Measurements from ENCODE around the gene SLC9A3. TPM values are rescaled to one million over a fixed set of nuclear protein-coding genes. Genes with fewer than 3 reads are reported as not detected.
A peak's percentile ranks its signal among the peaks of the same experiment; 100 is the strongest.

The SLC9A3 gene
- total RNA-seq, 2 donors from 2014 or later = 1.3 to 1.8 TPM

- H3K36me3 Mint-ChIP-seq (ENCODE audit: insufficient read depth in 2 of 2) = peaks cover 4 to 9% of the 10 kb centered on the region in 2 donors
- no peaks in the 10 kb centered on the region for H3K9me3 Mint-ChIP-seq
- no peaks in the 10 kb centered on the region for H3K27me3 Mint-ChIP-seq (ENCODE audit: low read depth)
- DNase-seq (no peak), ATAC-seq (replicated peaks in 1 of 2) (no peak)
- peaks cover 37% of the 10 kb centered on the region for H3K4me1 Mint-ChIP-seq (ENCODE audit: low read depth)
- peak overlapping the region; percentile 97 for H3K27ac Mint-ChIP-seq
- peak overlapping the region; percentile 97 to 98 for H3K4me3 Mint-ChIP-seq
Observed at GRCh38 chr5:441996-442334, 82.3 kb downstream of the SLC9A3 start.

GRCh38 chr5:440401-441201 is 83.6 kb downstream of the SLC9A3 start:
- no peaks in the 10 kb centered on the region for H3K27me3 Mint-ChIP-seq (ENCODE audit: low read depth)
- no peak for ATAC-seq (replicated peaks in 1 of 2)
- no peaks in the 10 kb centered on the region for H3K9me3 Mint-ChIP-seq
- no peak overlapping the region for H3K4me3 Mint-ChIP-seq
- DNase-seq = no peak
- peaks cover 0 to 2% of the 10 kb centered on the region in 2 donors for H3K36me3 Mint-ChIP-seq (ENCODE audit: insufficient read depth in 2 of 2)
- no peak overlapping the region for H3K27ac Mint-ChIP-seq
- H3K4me1 Mint-ChIP-seq (ENCODE audit: low read depth) = peaks cover 25% of the 10 kb centered on the region

DNA sequence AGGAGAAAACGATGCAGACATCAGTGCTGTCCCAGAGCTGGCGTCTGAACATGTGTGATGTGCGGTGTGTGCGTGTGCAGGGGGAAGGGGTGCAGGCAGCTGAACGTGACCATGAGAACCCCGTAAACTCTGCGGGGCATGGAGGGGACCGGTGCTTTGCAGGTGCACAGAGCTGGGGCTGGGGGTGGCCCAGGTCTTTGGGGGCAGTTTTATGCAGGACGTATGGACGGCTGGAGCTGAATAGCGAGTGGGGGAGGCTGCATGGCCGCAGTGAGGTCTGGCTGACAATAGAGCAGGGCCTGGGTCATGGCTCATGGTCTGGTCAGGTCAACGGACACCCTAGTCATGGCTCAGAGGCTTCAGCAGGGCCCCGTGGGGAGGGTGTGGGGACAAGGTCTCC is 84.6 kb downstream of the SLC9A3 start:
- Mint-ChIP-seq H3K9me3 (no peaks in the 10 kb centered on the region), H3K36me3 (ENCODE audit: insufficient read depth in 2 of 2) (peaks cover 0 to 9% of the 10 kb centered on the region in 2 donors), H3K4me3 (no peak overlapping the region), H3K27me3 (ENCODE audit: low read depth) (no peaks in the 10 kb centered on the region), H3K4me1 (ENCODE audit: low read depth) (peaks cover 18% of the 10 kb centered on the region), H3K27ac (no peak overlapping the region)
- no peak for DNase-seq
- ATAC-seq (replicated peaks in 1 of 2) = no peak

- Mint-ChIP-seq H3K4me3 (no peak overlapping the region), H3K27me3 (ENCODE audit: low read depth) (no peaks in the 10 kb centered on the region), H3K9me3 (no peaks in the 10 kb centered on the region), H3K27ac (no peak overlapping the region), H3K4me1 (ENCODE audit: low read depth) (peaks cover 14% of the 10 kb centered on the region), H3K36me3 (ENCODE audit: insufficient read depth in 2 of 2) (peaks cover 0 to 9% of the 10 kb centered on the region in 2 donors)
- DNase-seq (no peak), ATAC-seq (replicated peaks in 1 of 2) (no peak)
Observed at GRCh38 chr5:439181-439580, 85.1 kb downstream of the SLC9A3 start.

DNA sequence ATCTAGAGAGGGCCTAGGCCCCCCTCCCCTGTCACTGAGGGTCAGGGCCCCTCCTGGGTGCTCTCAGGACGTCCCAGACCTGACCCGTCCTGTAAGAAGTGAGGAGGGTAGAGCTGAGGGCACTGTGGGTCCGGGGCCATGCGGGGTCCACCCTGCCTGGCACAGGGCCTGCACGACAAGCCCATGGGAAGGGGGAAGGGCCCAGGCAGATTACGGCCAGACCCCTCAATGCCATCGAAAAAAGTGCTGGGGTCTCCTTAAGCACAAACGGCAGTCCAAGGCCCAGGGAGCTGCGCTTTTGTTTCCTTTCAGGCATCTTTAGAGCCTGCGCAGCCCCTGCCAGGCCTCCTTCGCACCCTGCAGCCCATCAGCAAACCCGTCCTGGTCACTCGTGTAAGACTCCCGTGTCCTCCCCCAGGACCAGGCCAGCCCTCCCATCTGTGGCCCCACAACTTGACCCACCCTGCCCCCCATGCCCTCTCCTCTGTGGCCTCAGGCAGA is 85.7 kb downstream of the SLC9A3 start:
- DNase-seq (no peak), ATAC-seq (replicated peaks in 1 of 2) (no peak)
- Mint-ChIP-seq H3K27ac (no peak overlapping the region), H3K4me3 (no peak overlapping the region), H3K27me3 (ENCODE audit: low read depth) (no peaks in the 10 kb centered on the region), H3K36me3 (ENCODE audit: insufficient read depth in 2 of 2) (peaks cover 0 to 9% of the 10 kb centered on the region in 2 donors), H3K9me3 (no peaks in the 10 kb centered on the region), H3K4me1 (ENCODE audit: low read depth) (peaks cover 11% of the 10 kb centered on the region)

- Mint-ChIP-seq H3K4me1 (ENCODE audit: low read depth) (peaks cover 9% of the 10 kb centered on the region), H3K27ac (no peak overlapping the region), H3K4me3 (no peak overlapping the region), H3K9me3 (no peaks in the 10 kb centered on the region), H3K27me3 (ENCODE audit: low read depth) (no peaks in the 10 kb centered on the region), H3K36me3 (ENCODE audit: insufficient read depth in 2 of 2) (peaks cover 0 to 9% of the 10 kb centered on the region in 2 donors)
- DNase-seq (no peak), ATAC-seq (replicated peaks in 1 of 2) (no peak)
Observed at GRCh38 chr5:437281-437771, 86.9 kb downstream of the SLC9A3 start.

GRCh38 chr5:436641-436975 is 87.6 kb downstream of the SLC9A3 start:
- DNase-seq (no peak), ATAC-seq (replicated peaks in 1 of 2) (no peak)
- H3K4me3 Mint-ChIP-seq = no peak overlapping the region
- peaks cover 2% of the 10 kb centered on the region for H3K4me1 Mint-ChIP-seq (ENCODE audit: low read depth)
- H3K36me3 Mint-ChIP-seq (ENCODE audit: insufficient read depth in 2 of 2) = peaks cover 0 to 7% of the 10 kb centered on the region in 2 donors
- H3K9me3 Mint-ChIP-seq = no peaks in the 10 kb centered on the region
- H3K27me3 Mint-ChIP-seq (ENCODE audit: low read depth) = no peaks in the 10 kb centered on the region
- no peak overlapping the region for H3K27ac Mint-ChIP-seq

GRCh38 chr5:435961-436640 is 88.1 kb downstream of the SLC9A3 start:
- ATAC-seq (replicated peaks in 1 of 2) (peak in 1 of 2 donors; percentile 26), DNase-seq (no peak)
- H3K36me3 Mint-ChIP-seq (ENCODE audit: insufficient read depth in 2 of 2) = peaks cover 0 to 7% of the 10 kb centered on the region in 2 donors
- no peaks in the 10 kb centered on the region for H3K4me1 Mint-ChIP-seq (ENCODE audit: low read depth)
- H3K4me3 Mint-ChIP-seq = no peak overlapping the region
- no peaks in the 10 kb centered on the region for H3K27me3 Mint-ChIP-seq (ENCODE audit: low read depth)
- H3K9me3 Mint-ChIP-seq = no peaks in the 10 kb centered on the region
- H3K27ac Mint-ChIP-seq = no peak overlapping the region

GRCh38 chr5:435156-435790 is 89.0 kb downstream of the SLC9A3 start:
- Mint-ChIP-seq H3K27me3 (ENCODE audit: low read depth) (no peaks in the 10 kb centered on the region), H3K4me1 (ENCODE audit: low read depth) (peaks cover 6% of the 10 kb centered on the region), H3K36me3 (ENCODE audit: insufficient read depth in 2 of 2) (peaks cover 0 to 7% of the 10 kb centered on the region in 2 donors), H3K9me3 (no peaks in the 10 kb centered on the region), H3K27ac (no peak overlapping the region), H3K4me3 (no peak overlapping the region)
- no peak for ATAC-seq (replicated peaks in 1 of 2)
- no peak for DNase-seq

DNA sequence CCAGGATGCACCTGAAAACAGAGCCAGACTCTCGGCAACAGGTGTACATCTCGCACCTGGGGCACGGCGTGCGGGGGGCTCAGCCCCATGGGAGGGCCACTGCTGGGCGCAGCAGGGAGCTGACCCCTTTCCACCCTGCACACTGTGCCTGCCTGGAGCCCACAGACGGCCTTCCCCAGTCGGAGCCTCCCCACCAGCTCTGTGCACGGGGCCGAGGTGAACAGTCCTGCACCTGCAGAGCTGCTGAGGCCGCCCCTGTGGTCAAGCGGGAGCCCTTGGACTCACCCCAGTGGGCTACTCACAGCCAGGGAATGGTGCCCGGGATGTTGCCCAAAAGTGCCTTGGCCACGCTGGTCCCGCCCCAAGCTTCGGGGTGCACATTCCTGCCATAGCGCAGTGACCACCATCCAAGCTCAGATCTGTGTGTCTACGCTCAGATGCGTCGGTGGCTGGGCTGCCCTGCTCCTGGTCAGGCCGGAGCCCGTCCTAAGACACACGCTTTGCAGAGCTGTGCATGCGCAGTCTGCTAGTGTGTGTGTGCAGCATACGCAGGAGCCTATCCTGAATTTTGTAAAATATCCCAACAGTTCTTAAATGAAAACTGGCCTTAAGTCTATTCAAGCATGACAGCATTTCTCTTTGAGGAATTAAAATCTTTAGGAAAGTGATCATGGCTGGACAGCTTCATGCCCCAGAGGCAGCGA is 89.7 kb downstream of the SLC9A3 start:
- Mint-ChIP-seq H3K9me3 (no peaks in the 10 kb centered on the region), H3K27me3 (ENCODE audit: low read depth) (no peaks in the 10 kb centered on the region), H3K4me1 (ENCODE audit: low read depth) (peaks cover 12% of the 10 kb centered on the region), H3K27ac (no peak overlapping the region), H3K36me3 (ENCODE audit: insufficient read depth in 2 of 2) (peaks cover 2 to 10% of the 10 kb centered on the region in 2 donors), H3K4me3 (no peak overlapping the region)
- no peak for DNase-seq
- ATAC-seq (replicated peaks in 1 of 2) = no peak

GRCh38 chr5:433836-434235 is 90.4 kb downstream of the SLC9A3 start:
- peaks cover 12% of the 10 kb centered on the region for H3K4me1 Mint-ChIP-seq (ENCODE audit: low read depth)
- H3K4me3 Mint-ChIP-seq = no peak overlapping the region
- H3K9me3 Mint-ChIP-seq = no peaks in the 10 kb centered on the region
- no peak overlapping the region for H3K27ac Mint-ChIP-seq
- ATAC-seq (replicated peaks in 1 of 2) (no peak), DNase-seq (no peak)
- no peaks in the 10 kb centered on the region for H3K27me3 Mint-ChIP-seq (ENCODE audit: low read depth)
- H3K36me3 Mint-ChIP-seq (ENCODE audit: insufficient read depth in 2 of 2) = peaks cover 2 to 10% of the 10 kb centered on the region in 2 donors

DNA sequence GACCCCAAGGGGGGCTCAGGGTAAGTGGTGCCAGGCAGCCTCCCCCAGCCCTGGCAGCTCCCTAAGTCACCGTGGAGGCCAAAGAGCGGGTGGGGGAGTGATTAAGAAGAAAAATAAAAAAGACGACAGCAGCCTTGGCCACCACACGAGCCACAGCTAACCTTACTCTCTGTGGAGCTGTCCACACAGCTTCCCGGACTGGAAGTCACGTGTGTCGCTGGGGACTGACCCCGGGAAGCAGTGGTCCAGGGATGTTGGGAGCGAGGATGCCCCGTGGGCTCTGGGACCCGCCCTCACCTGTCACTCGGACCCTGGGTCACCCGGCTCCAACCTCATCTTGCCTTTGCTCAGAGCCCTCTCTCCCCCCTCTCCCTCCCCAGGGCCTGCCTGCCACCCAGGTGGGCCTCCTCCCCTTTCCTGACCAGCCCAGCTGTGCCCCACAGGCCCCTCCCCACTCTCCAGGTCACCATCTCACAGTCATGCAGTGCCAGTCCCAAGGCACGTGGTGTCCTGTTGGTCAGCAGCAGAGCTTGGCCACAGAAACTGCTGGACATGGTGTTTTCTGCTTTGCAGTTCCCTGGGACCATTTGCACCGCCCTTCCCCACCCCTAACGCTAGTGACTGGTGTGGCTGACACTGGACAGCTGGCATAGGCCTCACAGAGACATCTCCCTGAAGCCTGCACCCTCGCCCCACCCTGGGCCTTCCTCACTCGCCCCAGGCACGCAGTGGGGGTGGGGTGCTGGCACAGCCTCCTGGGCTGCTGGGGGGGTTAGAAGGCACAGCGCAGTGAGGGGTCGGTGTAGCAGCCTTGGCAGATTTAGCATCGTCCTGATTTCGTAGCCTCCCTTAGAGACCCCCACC is 91.1 kb downstream of the SLC9A3 start:
- H3K9me3 Mint-ChIP-seq = no peaks in the 10 kb centered on the region
- DNase-seq (no peak), ATAC-seq (replicated peaks in 1 of 2) (no peak)
- H3K4me3 Mint-ChIP-seq = no peak overlapping the region
- H3K27me3 Mint-ChIP-seq (ENCODE audit: low read depth) = no peaks in the 10 kb centered on the region
- peaks cover 14% of the 10 kb centered on the region for H3K4me1 Mint-ChIP-seq (ENCODE audit: low read depth)
- H3K36me3 Mint-ChIP-seq (ENCODE audit: insufficient read depth in 2 of 2) = peaks cover 2 to 11% of the 10 kb centered on the region in 2 donors
- no peak overlapping the region for H3K27ac Mint-ChIP-seq

Data from activated T-cell treated with anti-CD3 and anti-CD28 coated beads, Interleukin-2, amount 50 U/mL, for 72 hours (primary cell).